NCI-H128 (cell line): ENCODE data around the gene ITGAX.

Source experiments
- DNase-seq: peaks from one replicate; lab custom pipeline; 2025; ENCODE audit not compliant: unreplicated experiment; lab: John Stamatoyannopoulos, UW

ITGAX gene

GRCh38 chr16:31430380-31431052, 75.5 kb downstream of the ITGAX start:
- DNase-seq: no peak
